Suprapubic skin (tissue), 3 donors: Measurements from ENCODE around the gene UBXN2A.

ENCODE experiments used
- CTCF ChIP-seq, 2 donors: fragments of 200-600 bp in 1 of 2; fragments of 450-650 bp in 1 of 2; sonication (generic) in 1 of 2; IDR thresholded peaks; one replicate each; pipeline ENCODE4 v1.5.1; 2016 to 2019; ENCODE audit warnings: antibody characterized with exemption in 2 of 2, mild to moderate bottlenecking in 1 of 2, moderate library complexity in 1 of 2
- POLR2AphosphoS5 ChIP-seq, 3 donors: sonication (generic); formaldehyde crosslinking; IDR thresholded peaks; one replicate each; pipeline ENCODE4 v1.6.1; 2017; ENCODE audit warnings: antibody characterized with exemption in 3 of 3

- TF ChIP-seq POLR2AphosphoS5 (IDR thresholded peaks at IDR 0.05), result no peak
- TF ChIP-seq CTCF (IDR thresholded peaks at IDR 0.05), result no peak
Observed at GRCh38 chr2:23924589-23925359, 15.5 kb upstream of the UBXN2A start.
